ENCODE results near the gene PIK3R6. TPM values are rescaled to one million over a fixed set of nuclear protein-coding genes. Genes with fewer than 3 reads are reported as not detected.

PIK3R6 gene
- total and polyA plus RNA-seq, 2 experiments from 2014 or later = 0.11 to 0.24 TPM

- Histone ChIP-seq H2AFZ (no peak overlapping the region), H3K4me1 (ENCODE audit: insufficient read depth) (no peaks in the 10 kb centered on the region; the same call in 1 of the 2 replicates), H3K27ac (ENCODE audit: low read depth) (no peak overlapping the region), H4K20me1 (replicated peaks; ENCODE audit: insufficient read depth) (no peaks in the 10 kb centered on the region), H3K4me3 (no peak overlapping the region), H3F3A (replicated peaks; ENCODE audit: low read depth) (no peaks in the 10 kb centered on the region), H3K79me2 (replicated peaks; ENCODE audit: insufficient read depth) (no peaks in the 10 kb centered on the region), H3K36me3 (ENCODE audit: insufficient read depth) (no peaks in the 10 kb centered on the region), H3K9me2 (ENCODE audit: insufficient read depth) (no peaks in the 10 kb centered on the region), H3K4me2 (no peak overlapping the region), H3K27me3 (ENCODE audit: insufficient read depth) (no peaks in the 10 kb centered on the region)
- TF ChIP-seq EZH2phosphoT487 (IDR thresholded peaks at IDR 0.05; ENCODE audit: unreplicated experiment) (no peak), POLR2AphosphoS5 (IDR thresholded peaks at IDR 0.05; ENCODE audit: low read depth) (no peak), ETS1 (IDR thresholded peaks at IDR 0.05) (no peak), STAT1 (IDR thresholded peaks at IDR 0.05; ENCODE audit: unreplicated experiment) (no peak), ZNF114 (CRISPR knock-in tag; IDR thresholded peaks at IDR 0.05) (no peak), ZNF462 (CRISPR knock-in tag; IDR thresholded peaks at IDR 0.05) (no peak), JUNB (IDR thresholded peaks at IDR 0.05; ENCODE audit: unreplicated experiment) (no peak), NANOG (IDR thresholded peaks at IDR 0.05; ENCODE audit: borderline replicate concordance) (no peak), REST (IDR thresholded peaks at IDR 0.05; ENCODE audit: unreplicated experiment) (no peak), ZNF331 (CRISPR knock-in tag; IDR thresholded peaks at IDR 0.05; ENCODE audit: low read depth) (no peak), EZH2 (IDR thresholded peaks at IDR 0.05; ENCODE audit: low read depth, unreplicated experiment) (no peak), CREB1 (CRISPR knock-in tag; IDR thresholded peaks at IDR 0.05; ENCODE audit: low read depth) (no peak)
- TF ChIP-seq, protein P1, sequence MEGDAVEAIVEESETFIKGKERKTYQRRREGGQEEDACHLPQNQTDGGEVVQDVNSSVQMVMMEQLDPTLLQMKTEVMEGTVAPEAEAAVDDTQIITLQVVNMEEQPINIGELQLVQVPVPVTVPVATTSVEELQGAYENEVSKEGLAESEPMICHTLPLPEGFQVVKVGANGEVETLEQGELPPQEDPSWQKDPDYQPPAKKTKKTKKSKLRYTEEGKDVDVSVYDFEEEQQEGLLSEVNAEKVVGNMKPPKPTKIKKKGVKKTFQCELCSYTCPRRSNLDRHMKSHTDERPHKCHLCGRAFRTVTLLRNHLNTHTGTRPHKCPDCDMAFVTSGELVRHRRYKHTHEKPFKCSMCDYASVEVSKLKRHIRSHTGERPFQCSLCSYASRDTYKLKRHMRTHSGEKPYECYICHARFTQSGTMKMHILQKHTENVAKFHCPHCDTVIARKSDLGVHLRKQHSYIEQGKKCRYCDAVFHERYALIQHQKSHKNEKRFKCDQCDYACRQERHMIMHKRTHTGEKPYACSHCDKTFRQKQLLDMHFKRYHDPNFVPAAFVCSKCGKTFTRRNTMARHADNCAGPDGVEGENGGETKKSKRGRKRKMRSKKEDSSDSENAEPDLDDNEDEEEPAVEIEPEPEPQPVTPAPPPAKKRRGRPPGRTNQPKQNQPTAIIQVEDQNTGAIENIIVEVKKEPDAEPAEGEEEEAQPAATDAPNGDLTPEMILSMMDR (conservative IDR thresholded peaks at IDR 0.05; ENCODE audit: low read depth in 2 of 2) = no peak
- Mint-ChIP-seq H3K36me3 (ENCODE audit: low read depth) (peaks cover 4% of the 10 kb centered on the region; the same call in 1 of the 3 replicates), H3K4me3 (no peak overlapping the region), H3K9me3 (peaks cover 2% of the 10 kb centered on the region; the same call in 2 of the 3 replicates), H3K27me3 (ENCODE audit: insufficient read depth, low read depth, poor library complexity) (peaks cover 2% of the 10 kb centered on the region), H3K4me1 (peaks cover 11% of the 10 kb centered on the region), H3K27ac (no peak overlapping the region)
- DNase-seq (ENCODE audit: low spot score) = no peak
- ATAC-seq = no peak
Measured at GRCh38 chr17:8753136-8753975, 114.1 kb downstream of the PIK3R6 start.
